ENCODE measurements around the gene OR51B4.
"Not testable (repeated sequence)": the region's sequence is repeated elsewhere in the genome, so short reads cannot be mapped to it uniquely, and the experiment has no call there.

Gene OR51B4

GRCh38 chr11:5275369-5276110 is 26.2 kb downstream of the OR51B4 start:
- no peak for DNase-seq (ENCODE audit: low read depth in 1 of 2, low spot score in 1 of 2)

GRCh38 chr11:5274395-5274794 is 27.4 kb downstream of the OR51B4 start:
- DNase-seq (ENCODE audit: low read depth in 1 of 2, low spot score in 1 of 2), result no peak

GRCh38 chr11:5272395-5273017 is 29.2 kb downstream of the OR51B4 start:
- no peak for DNase-seq (ENCODE audit: low read depth in 1 of 2, low spot score in 1 of 2)

- DNase-seq (ENCODE audit: low read depth in 1 of 2, low spot score in 1 of 2), result no peak
Measured at GRCh38 chr11:5269715-5270147, 32.0 kb downstream of the OR51B4 start, which contains the start of gene HBE1. TSS of gene HBE1 (minus strand) at chr11:5269945. CDS start at chr11:5269890, 55 bp downstream.

- DNase-seq (ENCODE audit: low read depth in 1 of 2, low spot score in 1 of 2), result no peak
Measured at GRCh38 chr11:5267033-5267563, 34.6 kb downstream of the OR51B4 start.

GRCh38 chr11:5266609-5267008 is 35.1 kb downstream of the OR51B4 start:
- no peak for DNase-seq (ENCODE audit: low read depth in 1 of 2, low spot score in 1 of 2)

- no peak for DNase-seq (ENCODE audit: low read depth in 1 of 2, low spot score in 1 of 2)
Measured at GRCh38 chr11:5265832-5266231, 35.9 kb downstream of the OR51B4 start.

GRCh38 chr11:5258543-5259262 is 43.0 kb downstream of the OR51B4 start:
- DNase-seq (ENCODE audit: low read depth in 1 of 2, low spot score in 1 of 2), result no peak

GRCh38 chr11:5257296-5257695 is 44.5 kb downstream of the OR51B4 start:
- no peak for DNase-seq (ENCODE audit: low read depth in 1 of 2, low spot score in 1 of 2)

- DNase-seq (ENCODE audit: low read depth in 1 of 2, low spot score in 1 of 2), result not testable (repeated sequence)
Measured at GRCh38 chr11:5254646-5255413, 46.9 kb downstream of the OR51B4 start, which contains the start of gene HBG2. TSS of gene HBG2 (minus strand) at chr11:5254781. CDS start at chr11:5254728, 53 bp downstream.

- DNase-seq (ENCODE audit: low read depth in 1 of 2, low spot score in 1 of 2), result not testable (repeated sequence)
Measured at GRCh38 chr11:5254023-5254422, 47.7 kb downstream of the OR51B4 start.

- DNase-seq (ENCODE audit: low read depth in 1 of 2, low spot score in 1 of 2), result not testable (repeated sequence)
Measured at GRCh38 chr11:5253440-5253839, 48.3 kb downstream of the OR51B4 start.

GRCh38 chr11:5252919-5253265 is 48.9 kb downstream of the OR51B4 start:
- no peak for DNase-seq (ENCODE audit: low read depth in 1 of 2, low spot score in 1 of 2)

- DNase-seq (ENCODE audit: low read depth in 1 of 2, low spot score in 1 of 2), result no peak
Measured at GRCh38 chr11:5252192-5252918, 49.4 kb downstream of the OR51B4 start.

- DNase-seq (ENCODE audit: low read depth in 1 of 2, low spot score in 1 of 2), result no peak
Measured at GRCh38 chr11:5251746-5252145, 50.0 kb downstream of the OR51B4 start.

All from activated T-helper 1 cell treated with anti-CD3 and anti-CD28 coated beads, Interleukin-2, amount 50 U/mL, for 16 hours (primary cell).